ENCODE measurements around the gene SH3GLB1. TPM values are rescaled to one million over a fixed set of nuclear protein-coding genes. Genes with fewer than 3 reads are reported as not detected.

The SH3GLB1 gene
- polyA plus RNA-seq, 1 donor from 2014 or later: 67.3 TPM

DNA sequence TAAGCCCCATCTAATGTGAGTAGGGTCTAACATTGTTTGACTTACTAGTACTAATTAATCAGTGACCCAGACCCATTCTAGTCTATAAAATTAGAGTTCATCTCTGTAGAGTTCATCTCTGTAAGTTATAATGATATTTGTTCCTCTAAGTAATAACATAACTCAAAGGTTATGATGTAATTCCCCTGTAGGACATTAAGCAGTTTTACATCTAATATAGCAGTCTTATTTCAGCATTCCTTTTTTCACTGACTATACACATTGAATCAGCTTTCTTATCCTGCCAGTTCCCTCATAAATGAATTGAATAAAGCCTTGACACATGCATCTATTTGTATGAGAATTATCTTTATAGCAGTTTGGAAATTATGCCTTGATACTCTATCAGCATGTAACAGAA is 90.9 kb downstream of the SH3GLB1 start:
- H3K9me3 ChIP-seq (ENCODE audit: low read length): no peaks in the 10 kb centered on the region
- H3K9me2 ChIP-seq (ENCODE audit: insufficient read depth, low read length): no peaks in the 10 kb centered on the region
- no peak overlapping the region for H3K4me2 ChIP-seq (ENCODE audit: low read length)
- TF ChIP-seq RAD21 (conservative IDR thresholded peaks at IDR 0.05) (no peak), TAF1 (IDR thresholded peaks at IDR 0.05; ENCODE audit: low read depth) (no peak), MXI1 (conservative IDR thresholded peaks at IDR 0.05; ENCODE audit: poor library complexity, severe bottlenecking) (no peak), EZH2 (IDR thresholded peaks at IDR 0.05; ENCODE audit: borderline replicate concordance, insufficient read depth, low read length, poor library complexity, severe bottlenecking) (no peak), POLR2AphosphoS5 (IDR thresholded peaks at IDR 0.05) (no peak), REST (IDR thresholded peaks at IDR 0.05; ENCODE audit: borderline replicate concordance) (no peak), SMC3 (conservative IDR thresholded peaks at IDR 0.05; ENCODE audit: poor library complexity) (no peak), EP300 (conservative IDR thresholded peaks at IDR 0.05; ENCODE audit: poor library complexity, severe bottlenecking) (no peak)
- TF ChIP-seq, protein P1, sequence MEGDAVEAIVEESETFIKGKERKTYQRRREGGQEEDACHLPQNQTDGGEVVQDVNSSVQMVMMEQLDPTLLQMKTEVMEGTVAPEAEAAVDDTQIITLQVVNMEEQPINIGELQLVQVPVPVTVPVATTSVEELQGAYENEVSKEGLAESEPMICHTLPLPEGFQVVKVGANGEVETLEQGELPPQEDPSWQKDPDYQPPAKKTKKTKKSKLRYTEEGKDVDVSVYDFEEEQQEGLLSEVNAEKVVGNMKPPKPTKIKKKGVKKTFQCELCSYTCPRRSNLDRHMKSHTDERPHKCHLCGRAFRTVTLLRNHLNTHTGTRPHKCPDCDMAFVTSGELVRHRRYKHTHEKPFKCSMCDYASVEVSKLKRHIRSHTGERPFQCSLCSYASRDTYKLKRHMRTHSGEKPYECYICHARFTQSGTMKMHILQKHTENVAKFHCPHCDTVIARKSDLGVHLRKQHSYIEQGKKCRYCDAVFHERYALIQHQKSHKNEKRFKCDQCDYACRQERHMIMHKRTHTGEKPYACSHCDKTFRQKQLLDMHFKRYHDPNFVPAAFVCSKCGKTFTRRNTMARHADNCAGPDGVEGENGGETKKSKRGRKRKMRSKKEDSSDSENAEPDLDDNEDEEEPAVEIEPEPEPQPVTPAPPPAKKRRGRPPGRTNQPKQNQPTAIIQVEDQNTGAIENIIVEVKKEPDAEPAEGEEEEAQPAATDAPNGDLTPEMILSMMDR (IDR thresholded peaks at IDR 0.05; ENCODE audit: poor library complexity, severe bottlenecking): no peak
- no peak overlapping the region for H3K4me3 ChIP-seq (ENCODE audit: low read length)
- H2AFZ ChIP-seq (ENCODE audit: low read depth, low read length): no peak overlapping the region
- H3K27ac ChIP-seq (ENCODE audit: low read length): no peak overlapping the region
- no peaks in the 10 kb centered on the region for H3K36me3 ChIP-seq (ENCODE audit: insufficient read depth, low read length)
- no peaks in the 10 kb centered on the region for H3F3A ChIP-seq (ENCODE audit: insufficient read depth, low read length, poor library complexity, severe bottlenecking)
- no peak overlapping the region for H3K9ac ChIP-seq (ENCODE audit: low read length)
- no peaks in the 10 kb centered on the region for H4K20me1 ChIP-seq (ENCODE audit: insufficient read depth)
- no peaks in the 10 kb centered on the region for H3K79me2 ChIP-seq (replicated peaks; ENCODE audit: insufficient read depth, low read length)
- no peaks in the 10 kb centered on the region for H3K27me3 ChIP-seq (ENCODE audit: insufficient read depth, low read depth, low read length)

Other genes with a start within 250 kb of the SH3GLB1 start
- not detected in 2 replicates for gene CLCA1, start 235.6 kb upstream of the SH3GLB1 start, polyA plus RNA-seq
- gene CLCA4, start 157.5 kb upstream of the SH3GLB1 start, polyA plus RNA-seq: not detected in 2 replicates
- gene SELENOF, start 209.6 kb downstream of the SH3GLB1 start, polyA plus RNA-seq: 171 and 198 TPM in 2 replicates
- 22.2 and 24.7 TPM in 2 replicates for gene HS2ST1, start 210.1 kb downstream of the SH3GLB1 start, polyA plus RNA-seq